DMS79 treated with DMSO at 0.1 percent for 48 hours (cell line): ENCODE data around the gene CPSF4.

Experiments used
- DNase-seq: peaks from one replicate; lab custom pipeline; 2025; lab: John Stamatoyannopoulos, UW

CPSF4 gene

DNA sequence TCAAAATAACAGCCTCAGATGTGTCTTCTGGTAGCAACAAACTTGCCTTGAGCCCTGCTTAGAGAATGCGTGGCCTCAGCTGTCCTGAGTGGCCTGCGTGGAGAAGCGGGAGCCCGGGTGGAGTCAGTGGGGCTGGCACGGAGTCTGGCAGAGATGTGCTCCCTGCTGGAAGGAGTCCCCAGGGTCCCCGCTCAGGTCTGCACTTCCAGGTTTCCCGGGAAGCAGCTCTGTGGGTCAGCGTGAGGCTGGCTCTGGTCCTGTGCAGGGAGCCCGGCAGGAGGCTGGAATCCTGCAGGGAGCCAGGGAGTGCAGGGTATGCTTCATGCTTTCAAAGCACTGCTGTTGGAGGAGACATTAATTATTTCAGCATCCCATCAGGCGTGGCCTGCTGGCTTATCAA lies 10.1 kb downstream of the CPSF4 start:
- DNase-seq, result no peak

GRCh38 chr7:99449326-99449725 lies 10.6 kb downstream of the CPSF4 start:
- peak; percentile 20 for DNase-seq

GRCh38 chr7:99451936-99452335 lies 13.2 kb downstream of the CPSF4 start:
- no peak for DNase-seq

- DNase-seq, result no peak
Measured at GRCh38 chr7:99452541-99452940, 13.8 kb downstream of the CPSF4 start.

GRCh38 chr7:99453105-99453504 lies 14.4 kb downstream of the CPSF4 start:
- no peak for DNase-seq

DNA sequence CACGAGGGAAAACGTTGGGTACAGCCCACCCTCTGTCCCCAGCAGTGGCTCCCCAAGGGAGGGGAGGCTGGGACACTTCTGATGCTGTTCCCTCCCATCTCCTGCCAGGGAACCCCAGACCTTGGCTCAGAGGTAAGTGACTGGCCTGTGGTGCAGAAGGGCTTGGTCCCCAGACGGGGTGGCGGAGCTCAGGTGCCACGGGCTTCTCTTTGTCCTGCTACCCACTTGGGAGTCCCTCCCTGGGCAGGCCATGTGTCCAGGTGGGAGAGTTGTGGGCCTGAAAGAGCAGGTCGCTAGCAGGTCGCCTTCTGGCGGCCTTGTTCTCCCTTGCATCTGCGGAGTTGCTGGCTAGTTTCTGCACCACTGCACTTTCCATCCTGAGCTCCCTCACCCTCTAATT lies 17.1 kb downstream of the CPSF4 start:
- no peak for DNase-seq

- DNase-seq, result no peak
Measured at GRCh38 chr7:99456288-99456687, 17.5 kb downstream of the CPSF4 start.

GRCh38 chr7:99457050-99457649 lies 18.4 kb downstream of the CPSF4 start:
- DNase-seq, result no peak

- DNase-seq, result no peak
Measured at GRCh38 chr7:99457650-99458493, 19.1 kb downstream of the CPSF4 start.

DNA sequence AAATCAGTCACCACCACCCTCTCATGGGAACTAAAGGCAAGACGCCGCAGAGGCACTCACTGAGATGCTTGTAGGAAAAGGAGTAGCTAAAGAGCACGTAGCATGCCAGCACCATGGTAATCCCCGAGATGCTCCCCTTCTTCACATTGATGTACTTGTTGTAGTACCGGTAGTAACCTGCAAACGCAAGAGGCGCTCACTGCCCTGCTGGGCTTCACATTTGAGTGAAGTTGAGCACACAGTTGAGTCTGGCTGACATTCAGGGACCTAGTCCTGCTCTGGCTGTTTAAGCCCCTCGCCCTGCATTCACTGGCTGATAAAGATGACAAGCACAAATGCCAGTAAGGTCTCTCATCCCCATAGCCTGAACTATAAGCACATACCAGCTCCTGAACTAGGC lies 20.3 kb downstream of the CPSF4 start:
- no peak for DNase-seq

DNA sequence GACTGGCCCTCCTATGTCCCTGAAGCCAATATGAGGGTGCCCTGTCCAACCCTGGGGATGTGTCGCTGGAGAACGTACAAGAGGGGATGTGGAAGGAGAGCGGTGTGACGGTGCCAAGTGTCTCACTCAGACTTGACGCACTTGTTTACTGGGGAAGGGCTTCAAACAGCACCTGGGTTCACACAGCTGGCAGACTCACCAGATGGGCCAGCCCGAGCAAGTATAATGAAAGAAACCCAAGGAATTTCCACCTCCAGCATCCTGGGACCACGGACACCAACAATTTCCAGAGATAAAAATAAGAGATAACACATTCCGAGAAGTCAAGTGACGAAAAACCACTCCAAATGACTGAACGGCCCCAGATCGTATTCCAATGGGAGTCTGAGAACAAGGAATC lies 21.9 kb downstream of the CPSF4 start:
- DNase-seq, result peak; percentile 6

- no peak for DNase-seq
Measured at GRCh38 chr7:99461221-99461620, 22.5 kb downstream of the CPSF4 start.

DNA sequence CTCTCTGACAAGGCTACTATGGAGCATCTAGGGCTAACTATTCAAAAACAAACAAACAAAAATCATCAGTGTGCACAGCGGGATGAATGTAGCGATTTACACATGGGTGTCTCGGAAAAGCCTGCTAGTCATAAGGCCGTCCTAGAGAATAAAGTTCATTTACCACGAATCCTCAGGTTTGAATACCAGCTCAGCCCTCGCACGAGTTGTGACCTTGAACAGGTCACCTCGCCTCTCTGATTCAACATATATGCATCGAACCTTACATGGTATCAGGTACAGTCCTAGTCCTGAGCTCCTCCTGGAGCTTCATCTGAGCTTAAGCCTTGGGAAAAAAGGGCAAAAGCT lies 26.7 kb downstream of the CPSF4 start:
- DNase-seq, result no peak

GRCh38 chr7:99468336-99468918 lies 29.7 kb downstream of the CPSF4 start:
- DNase-seq, result no peak

- no peak for DNase-seq
Measured at GRCh38 chr7:99469381-99470065, 30.8 kb downstream of the CPSF4 start.

DNA sequence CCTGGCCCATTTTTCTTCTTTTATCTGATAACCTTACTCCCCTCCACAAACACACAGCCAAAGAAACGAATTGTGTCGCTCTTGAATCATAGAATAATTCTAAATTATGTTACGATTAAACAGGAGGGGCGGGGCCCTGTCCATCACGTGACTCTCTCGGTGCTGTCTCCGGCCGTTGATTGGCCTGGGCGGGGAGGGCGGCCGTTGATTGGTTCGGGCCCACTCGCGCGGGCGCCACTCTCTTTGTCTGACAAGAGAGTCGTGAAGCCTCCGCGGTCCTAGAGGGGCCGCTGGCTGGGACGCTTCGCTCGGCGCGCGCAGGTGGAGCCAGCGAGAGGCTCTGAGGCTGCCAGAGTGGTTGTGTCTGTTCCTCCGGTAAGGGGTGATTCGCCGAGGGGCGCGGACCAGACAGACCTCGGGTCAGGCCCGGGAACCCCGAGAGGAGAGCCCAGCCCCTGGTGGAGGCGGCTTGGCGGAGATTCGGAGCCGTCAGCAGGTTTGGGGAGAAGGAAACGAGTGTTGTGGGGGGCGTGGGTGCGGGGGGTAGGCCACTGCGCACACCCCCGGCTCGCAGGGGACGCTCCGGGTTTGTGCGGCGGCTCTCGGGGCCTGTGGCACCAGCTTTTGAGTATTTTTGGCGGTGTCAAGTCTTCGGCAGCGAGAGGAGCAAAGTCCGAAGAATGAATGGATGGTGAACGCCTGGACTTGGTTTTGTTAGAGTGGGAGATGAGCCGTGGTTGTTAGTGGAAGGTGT lies 34.0 kb downstream of the CPSF4 start, which contains the start of gene ZNF789:
ZNF789 (plus strand) TSS at position 330 of the 754 bp plus-strand sequence. CDS start 3,567 bp downstream, outside the sequence.
- DNase-seq, result peak; percentile 92

- peak; percentile 30 for DNase-seq
Measured at GRCh38 chr7:99473315-99473596, 34.5 kb downstream of the CPSF4 start.

DNA sequence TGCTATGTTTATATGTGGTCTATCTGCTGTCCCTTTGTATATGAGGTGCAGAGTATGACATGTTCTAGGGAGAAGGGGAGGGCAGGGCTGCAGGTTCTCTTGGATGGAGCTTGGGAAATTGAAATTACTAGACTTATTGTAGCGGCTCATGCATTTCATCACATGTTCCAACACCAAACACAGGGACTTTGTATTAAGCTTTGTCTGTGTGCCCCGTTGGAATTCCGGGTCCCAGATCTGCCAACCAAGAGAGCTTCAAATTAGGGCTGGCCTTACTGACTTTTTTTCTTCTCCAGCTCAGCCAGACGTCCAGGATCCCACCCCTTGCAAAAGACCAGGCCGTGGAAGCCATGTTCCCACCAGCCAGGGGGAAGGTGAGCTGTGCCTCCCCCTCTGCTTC lies 37.4 kb downstream of the CPSF4 start:
- DNase-seq, result no peak

- DNase-seq, result no peak
Measured at GRCh38 chr7:99478464-99479440, 40.0 kb downstream of the CPSF4 start.

- no peak for DNase-seq
Measured at GRCh38 chr7:99485094-99485493, 46.4 kb downstream of the CPSF4 start.

- no peak for DNase-seq
Measured at GRCh38 chr7:99489235-99489634, 50.5 kb downstream of the CPSF4 start.
